NB4 (cell line): ENCODE results near the gene NTN1.

Experiments
- DNase-seq: peaks from one replicate; pipeline ENCODE4 v3.0.0; 2010; ENCODE audit warnings: low read depth
- H3K4me3 ChIP-seq: one replicate; pipeline ENCODE4 v1.5.1; 2011; ENCODE audit warnings: mild to moderate bottlenecking, low read depth, low read length, moderate library complexity
- MYC ChIP-seq: IDR thresholded peaks from 2 replicates; pipeline ENCODE4 v1.6.1; 2011; ENCODE audit warnings: low read depth, low read length
- POLR2A ChIP-seq: IDR thresholded peaks from 2 replicates; pipeline ENCODE4 v1.6.1; 2011; ENCODE audit warnings: mild to moderate bottlenecking; ENCODE audit not compliant: insufficient read length; ENCODE audit errors: extremely low read depth
- TF ChIP-seq, protein P1 (sequence below): IDR thresholded peaks from 2 replicates; pipeline ENCODE4 v1.6.1; 2011; ENCODE audit warnings: low read depth, low read length
- TF ChIP-seq, protein P2 (sequence below): IDR thresholded peaks from one replicate; pipeline ENCODE4 v1.5.1; 2012; ENCODE audit warnings: low read depth, low read length

The NTN1 gene

DNA sequence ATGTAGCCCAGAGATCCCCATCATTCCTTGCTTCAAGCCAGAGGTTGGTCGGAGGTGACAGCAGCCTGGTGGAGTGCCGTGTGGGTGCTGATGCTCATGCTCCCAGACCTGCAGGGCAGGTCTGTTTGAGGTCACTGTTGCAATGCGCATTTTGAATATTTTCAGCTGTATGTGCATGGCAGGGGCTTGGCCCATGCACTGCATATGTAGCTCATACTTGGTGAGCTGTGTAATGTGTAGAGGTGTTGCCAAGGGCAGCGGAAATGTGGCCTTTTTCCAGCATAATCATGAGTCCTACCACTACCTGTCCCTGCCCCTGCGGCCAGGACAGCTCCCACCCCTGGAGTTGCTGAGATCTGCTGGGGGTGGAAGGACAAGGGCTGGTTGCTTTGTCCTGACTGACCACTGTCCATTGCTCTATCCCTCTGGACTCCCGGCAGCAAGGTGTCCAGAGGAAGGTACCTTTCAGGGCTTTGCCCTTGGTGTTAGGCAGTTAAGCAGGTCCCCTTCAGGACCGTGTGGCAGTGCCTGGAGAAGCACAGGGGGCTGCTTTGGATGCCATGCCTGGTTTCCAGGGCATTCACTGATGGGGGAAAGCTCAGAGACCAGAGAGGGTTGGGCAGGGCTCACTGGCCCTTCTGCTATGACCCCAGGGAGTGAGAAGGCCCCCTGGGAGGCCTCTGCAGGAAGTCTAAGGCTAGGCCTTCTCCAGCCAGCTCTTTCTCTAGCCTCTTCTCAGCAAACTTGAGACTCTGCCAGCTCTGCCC lies 215.2 kb downstream of the NTN1 start:
- no peak for DNase-seq
- TF ChIP-seq, protein P1, sequence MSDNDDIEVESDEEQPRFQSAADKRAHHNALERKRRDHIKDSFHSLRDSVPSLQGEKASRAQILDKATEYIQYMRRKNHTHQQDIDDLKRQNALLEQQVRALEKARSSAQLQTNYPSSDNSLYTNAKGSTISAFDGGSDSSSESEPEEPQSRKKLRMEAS: no peak
- TF ChIP-seq POLR2A: no peak
- no peak for TF ChIP-seq MYC
- TF ChIP-seq, protein P2, sequence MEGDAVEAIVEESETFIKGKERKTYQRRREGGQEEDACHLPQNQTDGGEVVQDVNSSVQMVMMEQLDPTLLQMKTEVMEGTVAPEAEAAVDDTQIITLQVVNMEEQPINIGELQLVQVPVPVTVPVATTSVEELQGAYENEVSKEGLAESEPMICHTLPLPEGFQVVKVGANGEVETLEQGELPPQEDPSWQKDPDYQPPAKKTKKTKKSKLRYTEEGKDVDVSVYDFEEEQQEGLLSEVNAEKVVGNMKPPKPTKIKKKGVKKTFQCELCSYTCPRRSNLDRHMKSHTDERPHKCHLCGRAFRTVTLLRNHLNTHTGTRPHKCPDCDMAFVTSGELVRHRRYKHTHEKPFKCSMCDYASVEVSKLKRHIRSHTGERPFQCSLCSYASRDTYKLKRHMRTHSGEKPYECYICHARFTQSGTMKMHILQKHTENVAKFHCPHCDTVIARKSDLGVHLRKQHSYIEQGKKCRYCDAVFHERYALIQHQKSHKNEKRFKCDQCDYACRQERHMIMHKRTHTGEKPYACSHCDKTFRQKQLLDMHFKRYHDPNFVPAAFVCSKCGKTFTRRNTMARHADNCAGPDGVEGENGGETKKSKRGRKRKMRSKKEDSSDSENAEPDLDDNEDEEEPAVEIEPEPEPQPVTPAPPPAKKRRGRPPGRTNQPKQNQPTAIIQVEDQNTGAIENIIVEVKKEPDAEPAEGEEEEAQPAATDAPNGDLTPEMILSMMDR: no peak
- H3K4me3 ChIP-seq: no peak overlapping the region

DNA sequence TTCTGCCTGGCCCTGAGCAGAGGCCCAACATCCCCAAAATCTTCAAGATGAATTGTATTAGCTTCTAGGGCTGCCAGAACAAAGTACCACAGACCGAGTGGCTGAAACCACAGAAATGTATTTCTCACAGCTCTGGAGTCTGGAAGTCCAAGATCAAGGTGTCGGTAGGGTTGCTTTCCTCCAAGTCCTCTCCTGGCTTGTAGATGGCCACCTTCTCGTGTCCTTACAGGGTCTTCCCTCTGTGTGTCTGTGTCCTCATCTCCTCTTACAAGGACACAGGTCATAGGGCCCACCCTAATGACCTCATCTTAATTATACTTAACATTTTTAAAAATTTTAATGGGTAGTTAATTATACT lies 215.7 kb downstream of the NTN1 start:
- no peak overlapping the region for H3K4me3 ChIP-seq
- DNase-seq: no peak
- TF ChIP-seq, protein P2: no peak
- TF ChIP-seq MYC: no peak
- TF ChIP-seq POLR2A: no peak
- TF ChIP-seq, protein P1: no peak

DNA sequence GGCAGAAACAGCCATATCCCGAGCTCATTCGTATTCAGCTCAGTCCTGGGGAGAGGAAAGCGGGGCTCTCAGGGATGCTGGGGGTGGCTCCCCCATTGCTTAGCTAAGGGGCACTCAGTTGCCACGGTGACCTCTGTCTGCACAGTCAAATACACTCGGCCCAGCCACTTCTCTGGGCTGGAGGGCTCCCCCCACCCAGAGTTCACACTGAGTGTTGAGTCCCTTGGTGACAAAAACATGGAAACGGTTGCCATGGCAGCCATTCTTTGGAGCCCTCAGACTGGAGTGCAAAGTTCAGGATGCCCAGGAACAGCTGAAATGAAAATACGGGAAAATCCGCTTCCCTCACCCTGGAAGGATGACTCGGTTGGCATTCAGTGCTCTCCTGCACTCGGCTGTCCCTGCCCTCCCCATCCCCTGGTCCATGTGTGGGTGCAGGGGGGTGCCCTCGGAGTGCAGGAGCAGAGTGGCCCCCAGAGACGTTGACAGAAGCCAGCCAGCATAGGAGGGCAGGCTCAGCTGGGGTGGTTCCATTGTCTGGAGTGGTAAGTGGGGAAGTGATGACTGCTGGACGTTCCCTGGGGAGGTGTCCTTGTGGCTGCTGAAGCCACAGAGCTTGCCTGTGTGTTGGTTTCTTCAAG lies 216.5 kb downstream of the NTN1 start:
- no peak for TF ChIP-seq MYC
- TF ChIP-seq, protein P2: no peak
- TF ChIP-seq POLR2A: no peak
- TF ChIP-seq, protein P1: no peak
- no peak overlapping the region for H3K4me3 ChIP-seq
- DNase-seq: peak; percentile 84

DNA sequence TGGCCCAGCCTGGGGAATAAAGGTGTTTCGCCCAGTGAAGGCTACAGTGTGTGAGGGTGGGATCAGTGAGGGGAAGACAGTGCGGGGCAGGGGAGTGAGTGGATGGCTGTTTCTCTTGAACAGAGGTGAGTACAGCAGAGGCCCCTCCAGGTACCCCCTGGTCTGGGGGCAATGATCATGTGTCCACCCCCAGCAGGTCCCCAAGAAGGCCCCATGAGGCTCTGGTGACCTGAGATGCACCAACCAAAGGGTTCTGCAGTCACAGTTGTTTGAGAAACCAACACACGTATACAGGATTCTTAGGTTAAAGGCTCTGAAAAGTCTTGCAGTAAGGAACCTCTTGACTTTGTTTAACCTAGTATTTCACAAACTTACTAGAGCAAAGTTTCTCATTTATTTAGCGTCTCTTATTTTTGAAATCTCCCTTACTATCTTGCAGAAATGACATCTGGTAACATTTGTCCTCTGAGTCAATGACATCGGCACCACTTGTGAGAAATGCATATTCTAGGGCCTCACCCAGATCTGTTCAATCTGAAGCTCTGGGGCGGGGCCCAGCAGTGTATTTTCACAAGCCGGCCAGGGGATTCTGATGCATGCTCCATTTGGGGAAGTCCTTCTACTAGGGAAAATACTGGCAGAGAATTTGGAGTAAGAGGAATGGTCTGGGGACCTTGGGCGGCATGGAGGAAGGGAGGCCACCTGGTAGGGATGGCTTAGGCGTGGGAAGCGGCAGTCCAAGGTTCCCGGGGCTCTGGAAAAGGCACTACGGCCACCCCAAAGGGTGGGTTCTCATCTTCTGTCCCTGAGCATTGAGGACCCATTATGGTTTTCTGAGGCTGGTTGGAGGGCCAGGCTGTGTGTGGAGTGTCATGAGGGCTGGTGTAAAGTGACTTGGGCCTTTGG lies 217.3 kb downstream of the NTN1 start:
- TF ChIP-seq, protein P2: no peak
- TF ChIP-seq MYC (no peak), POLR2A (no peak)
- TF ChIP-seq, protein P1: no peak
- DNase-seq: no peak
- H3K4me3 ChIP-seq: no peak overlapping the region

DNA sequence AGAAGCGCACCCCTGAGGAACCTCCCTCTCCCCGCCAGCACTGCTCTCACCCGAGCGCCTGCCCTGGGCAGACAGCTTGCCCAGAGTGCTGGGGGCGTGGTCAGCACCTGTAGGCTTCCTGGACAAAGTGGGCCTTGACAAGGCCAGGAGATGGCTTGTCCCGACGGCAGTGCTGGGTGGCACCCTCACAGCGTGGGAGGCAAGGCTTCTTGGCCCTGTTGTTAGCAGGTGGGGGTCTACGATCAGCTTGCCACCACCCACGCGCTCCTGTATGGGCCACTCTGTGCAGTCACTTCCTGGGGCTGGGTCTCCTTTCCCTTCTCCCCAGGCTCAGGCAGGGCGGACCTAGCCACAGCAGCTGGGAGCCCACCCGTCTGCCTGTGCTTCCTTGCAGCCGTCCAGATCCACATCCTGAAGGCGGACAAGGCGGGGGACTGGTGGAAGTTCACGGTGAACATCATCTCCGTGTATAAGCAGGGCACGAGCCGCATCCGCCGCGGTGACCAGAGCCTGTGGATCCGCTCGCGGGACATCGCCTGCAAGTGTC lies 218.0 kb downstream of the NTN1 start:
- no peak overlapping the region for H3K4me3 ChIP-seq
- no peak for DNase-seq

More for the DNA sequence above, 218.0 kb downstream of the NTN1 start:
- TF ChIP-seq, protein P2: no peak
- TF ChIP-seq MYC (no peak), POLR2A (no peak)
- TF ChIP-seq, protein P1: no peak
